ENCODE results near the gene ODAD4.

Gene ODAD4

GRCh38 chr17:41970901-41971331 is 40.5 kb downstream of the ODAD4 start:
- DNase-seq (ENCODE audit: low read depth, low spot score): no peak

- no peak for DNase-seq (ENCODE audit: low read depth, low spot score)
These were observed 41.5 kb downstream of the ODAD4 start for GRCh38 chr17:41971721-41972523.

GRCh38 chr17:41972571-41973407 is 42.4 kb downstream of the ODAD4 start:
- no peak for DNase-seq (ENCODE audit: low read depth, low spot score)

- DNase-seq (ENCODE audit: low read depth, low spot score): no peak
These were observed 43.0 kb downstream of the ODAD4 start for GRCh38 chr17:41973408-41973811.

- DNase-seq (ENCODE audit: low read depth, low spot score): no peak
These were observed 43.6 kb downstream of the ODAD4 start for GRCh38 chr17:41974031-41974430.

- DNase-seq (ENCODE audit: low read depth, low spot score): no peak
These were observed 44.2 kb downstream of the ODAD4 start for GRCh38 chr17:41974658-41975057.

- no peak for DNase-seq (ENCODE audit: low read depth, low spot score)
These were observed 45.0 kb downstream of the ODAD4 start for GRCh38 chr17:41975099-41976083.

GRCh38 chr17:41976142-41976768 is 45.8 kb downstream of the ODAD4 start:
- DNase-seq (ENCODE audit: low read depth, low spot score): no peak

GRCh38 chr17:41977991-41978390 is 47.6 kb downstream of the ODAD4 start:
- DNase-seq (ENCODE audit: low read depth, low spot score): no peak

GRCh38 chr17:41982026-41982760 is 51.8 kb downstream of the ODAD4 start:
- DNase-seq (ENCODE audit: low read depth, low spot score): peak; percentile 47

- no peak for DNase-seq (ENCODE audit: low read depth, low spot score)
These were observed 54.0 kb downstream of the ODAD4 start for GRCh38 chr17:41984454-41984853.

GRCh38 chr17:41985919-41986318 is 55.5 kb downstream of the ODAD4 start:
- DNase-seq (ENCODE audit: low read depth, low spot score): no peak

GRCh38 chr17:41986634-41987033 is 56.2 kb downstream of the ODAD4 start:
- DNase-seq (ENCODE audit: low read depth, low spot score): no peak

GRCh38 chr17:41987642-41988041 is 57.2 kb downstream of the ODAD4 start:
- peak; percentile 25 for DNase-seq (ENCODE audit: low read depth, low spot score)

- DNase-seq (ENCODE audit: low read depth, low spot score): no peak
These were observed 58.0 kb downstream of the ODAD4 start for GRCh38 chr17:41988418-41988817.

GRCh38 chr17:41989702-41990419 is 59.4 kb downstream of the ODAD4 start:
- DNase-seq (ENCODE audit: low read depth, low spot score): no peak

GRCh38 chr17:41992576-41992975 is 62.2 kb downstream of the ODAD4 start:
- no peak for DNase-seq (ENCODE audit: low read depth, low spot score)

GRCh38 chr17:41996855-41997164 is 66.4 kb downstream of the ODAD4 start:
- no peak for DNase-seq (ENCODE audit: low read depth, low spot score)

GRCh38 chr17:41998497-41998896 is 68.1 kb downstream of the ODAD4 start:
- DNase-seq (ENCODE audit: low read depth, low spot score): no peak
